H9 (cell line): ENCODE results near the gene SLC44A2. TPM values are rescaled to one million over a fixed set of nuclear protein-coding genes. Genes with fewer than 3 reads are reported as not detected.

Experiments used
- DNase-seq: peaks from one replicate; pipeline ENCODE4 v3.0.0-alpha.2; 2017
- H2AFZ ChIP-seq: one replicate; pipeline ENCODE4 v1.6.1; 2013; ENCODE audit warnings: mild to moderate bottlenecking, low read length, control low read depth, moderate library complexity
- H2AK5ac ChIP-seq: 2 replicates; pipeline ENCODE4 v1.6.1; 2013; ENCODE audit warnings: low read length, control low read depth, mixed read lengths; ENCODE audit not compliant: insufficient read length
- H2BK120ac ChIP-seq: one replicate; pipeline ENCODE4 v1.6.1; 2013; ENCODE audit warnings: low read depth, mild to moderate bottlenecking, low read length, control low read depth, inconsistent platforms; ENCODE audit not compliant: poor library complexity, severe bottlenecking
- H2BK12ac ChIP-seq: 2 replicates; pipeline ENCODE4 v1.6.1; 2013; ENCODE audit warnings: low read length, control low read depth, mixed read lengths, low read depth; ENCODE audit not compliant: insufficient read length
- H2BK15ac ChIP-seq: 2 replicates; pipeline ENCODE4 v1.6.1; 2013; ENCODE audit warnings: low read depth, low read length, control low read depth
- H2BK20ac ChIP-seq: one replicate; pipeline ENCODE4 v1.6.1; 2013; ENCODE audit warnings: low read depth, mild to moderate bottlenecking, low read length, control low read depth, inconsistent platforms; ENCODE audit not compliant: poor library complexity, severe bottlenecking
- H2BK5ac ChIP-seq: 2 replicates; pipeline ENCODE4 v1.6.1; 2013; ENCODE audit warnings: low read length, control low read depth, mixed read lengths; ENCODE audit not compliant: insufficient read length
- H3K14ac ChIP-seq: 2 replicates; pipeline ENCODE4 v1.6.1; 2013; ENCODE audit warnings: low read length, control low read depth; ENCODE audit not compliant: insufficient read depth
- H3K18ac ChIP-seq: 2 replicates; pipeline ENCODE4 v1.6.1; 2013; ENCODE audit warnings: low read depth, mild to moderate bottlenecking, mixed read lengths, low read length, control low read depth; ENCODE audit not compliant: insufficient read length
- H3K23ac ChIP-seq: 2 replicates; pipeline ENCODE4 v1.6.1; 2013; ENCODE audit warnings: low read length, control low read depth, mixed read lengths, low read depth; ENCODE audit not compliant: insufficient read length
- H3K23me2 ChIP-seq: 2 replicates; pipeline ENCODE4 v1.6.1; 2013; ENCODE audit warnings: low read depth, mild to moderate bottlenecking, mixed read lengths, low read length, control low read depth; ENCODE audit not compliant: insufficient read length, poor library complexity, severe bottlenecking
- H3K27ac ChIP-seq: 2 replicates; pipeline ENCODE4 v1.5.1; 2013; ENCODE audit warnings: low read length, control low read depth, mixed read lengths, low read depth; ENCODE audit not compliant: insufficient read length
- H3K27me3 ChIP-seq: 2 replicates; pipeline ENCODE4 v1.6.1; 2013; ENCODE audit warnings: low read length, control low read depth, inconsistent platforms; ENCODE audit not compliant: insufficient read depth
- H3K4ac ChIP-seq: 2 replicates; pipeline ENCODE4 v1.6.1; 2013; ENCODE audit warnings: low read depth, mild to moderate bottlenecking, control low read depth, inconsistent platforms, low read length, moderate library complexity
- H3K4me1 ChIP-seq: 2 replicates; pipeline ENCODE4 v1.6.1; 2013; ENCODE audit warnings: low read length, control low read depth, inconsistent platforms; ENCODE audit not compliant: insufficient read depth
- H3K4me2 ChIP-seq: 2 replicates; pipeline ENCODE4 v1.6.1; 2013; ENCODE audit warnings: low read length, control low read depth, mixed read lengths; ENCODE audit not compliant: insufficient read length, insufficient read depth
- H3K56ac ChIP-seq: 2 replicates; pipeline ENCODE4 v1.6.1; 2013; ENCODE audit warnings: low read depth, mild to moderate bottlenecking, mixed read lengths, low read length, control low read depth; ENCODE audit not compliant: insufficient read length
- H3K79me1 ChIP-seq: 2 replicates; pipeline ENCODE4 v1.6.1; 2013; ENCODE audit warnings: low read depth, mild to moderate bottlenecking, moderate library complexity, low read length, control low read depth, inconsistent platforms; ENCODE audit not compliant: insufficient read depth, poor library complexity, severe bottlenecking
- H3K79me2 ChIP-seq: 2 replicates; pipeline ENCODE4 v1.6.1; 2013; ENCODE audit warnings: low read length, control low read depth, inconsistent platforms; ENCODE audit not compliant: insufficient read depth
- H3K9ac ChIP-seq: 2 replicates; pipeline ENCODE4 v1.6.1; 2013; ENCODE audit warnings: low read length, control low read depth, mixed read lengths; ENCODE audit not compliant: insufficient read length; ENCODE audit errors: extremely low read depth
- H3K9me3 ChIP-seq: one replicate; pipeline ENCODE4 v1.6.1; 2013; ENCODE audit warnings: low read depth, low read length, inconsistent platforms; ENCODE audit not compliant: control insufficient read depth
- H3T11ph ChIP-seq: one replicate; pipeline ENCODE4 v1.6.1; 2013; ENCODE audit warnings: mild to moderate bottlenecking, low read length, control low read depth, inconsistent platforms
- H4K20me1 ChIP-seq: one replicate; pipeline ENCODE4 v1.6.1; 2013; ENCODE audit not compliant: control insufficient read depth, insufficient read length, insufficient read depth
- H4K5ac ChIP-seq: 2 replicates; pipeline ENCODE4 v1.6.1; 2013; ENCODE audit warnings: low read depth, mild to moderate bottlenecking, mixed read lengths, low read length, control low read depth; ENCODE audit not compliant: insufficient read length
- H4K8ac ChIP-seq: replicated peaks from 2 replicates; pipeline ENCODE4 v1.6.1; 2013; ENCODE audit warnings: low read length, control low read depth, mixed read lengths, low read depth; ENCODE audit not compliant: insufficient read length
- H4K91ac ChIP-seq: 2 replicates; pipeline ENCODE4 v1.6.1; 2013; ENCODE audit warnings: low read depth, mild to moderate bottlenecking, moderate library complexity, mixed read lengths, low read length, control low read depth; ENCODE audit not compliant: insufficient read length
- H3K27ac Mint-ChIP-seq, 3 experiments: 2 replicates in 2 of 3; 3 replicates in 1 of 3; pipeline ENCODE4 v1.8.0; 2020 to 2021; ENCODE audit warnings: mixed read lengths in 3 of 3, mild to moderate bottlenecking in 1 of 3, moderate library complexity in 1 of 3
- H3K27me3 Mint-ChIP-seq: 2 replicates; pipeline ENCODE4 v1.8.0; 2021; ENCODE audit warnings: low read depth, mild to moderate bottlenecking, moderate library complexity, mixed read lengths
- H3K36me3 Mint-ChIP-seq, 3 experiments: 2 replicates in 2 of 3; 3 replicates in 1 of 3; pipeline ENCODE4 v1.8.0; 2020 to 2021; ENCODE audit warnings: low read depth in 3 of 3, mixed read lengths in 3 of 3; ENCODE audit not compliant: insufficient read depth in 1 of 3
- H3K4me1 Mint-ChIP-seq, 2 experiments: 2 replicates each; pipeline ENCODE4 v1.8.0; 2020; ENCODE audit warnings: mixed read lengths in 2 of 2
- H3K4me3 Mint-ChIP-seq, 2 experiments: 2 replicates in 1 of 2; 3 replicates in 1 of 2; pipeline ENCODE4 v1.8.0; 2020 to 2021; ENCODE audit warnings: mild to moderate bottlenecking in 2 of 2, mixed read lengths in 2 of 2, moderate library complexity in 1 of 2
- H3K9me3 Mint-ChIP-seq, 2 experiments: 2 replicates in 1 of 2; 3 replicates in 1 of 2; pipeline ENCODE4 v1.8.0; 2020; ENCODE audit warnings: mild to moderate bottlenecking in 2 of 2, mixed read lengths in 2 of 2, moderate library complexity in 1 of 2
- CTCF ChIP-seq: fragments of 200-600 bp; sonication (generic); conservative IDR thresholded peaks from 3 replicates; pipeline ENCODE4 v1.8.0; 2021; ENCODE audit warnings: antibody characterized with exemption, mild to moderate bottlenecking
- WGBS: extraction: QIAGEN DNeasy Blood & Tissue Kit; methylation state at CpG from one replicate; pipeline ENCODE4 v1.1.7; 2013; ENCODE audit warnings: missing lambda C conversion rate, low lambda C conversion rate, mixed read lengths; ENCODE audit not compliant: insufficient read length; ENCODE audit errors: extremely low coverage; 5-methylcytosine and 5-hydroxymethylcytosine counted together
- long read RNA-seq: library from polyadenylated mRNA; unstranded; transcript quantifications from one replicate; pipeline ENCODE4 v2.0.0, GENCODE V29; 2020
- total RNA-seq: library from RNA; stranded (reverse); gene quantifications from 2 replicates; pipeline ENCODE4 v1.2.1, GENCODE V29; 2021

Gene SLC44A2
- total RNA-seq: 111 and 121 TPM in 2 replicates
- long read RNA-seq, transcript SLC44A2-202 (22 exons, 3,301 nt): major isoform, 160 of 422 reads
- long read RNA-seq, transcript SLC44A2-201 (22 exons, 3,671 nt): minor isoform, 96 of 422 reads
- long read RNA-seq, transcript SLC44A2-203 (22 exons, 3,784 nt): minor isoform, 18 of 422 reads
- long read RNA-seq, transcript SLC44A2-210 (8 exons, 2,577 nt): minor isoform, 7 of 422 reads
- long read RNA-seq, partial matches to known transcripts: 50 of 422 reads
- long read RNA-seq, other reads (novel, unspliced or antisense): 90 of 422 reads

GRCh38 chr19:10625003-10625761 is at the start of gene SLC44A2:
TSS of gene SLC44A2 (plus strand) at chr19:10625553. CDS start at chr19:10625634, 81 bp downstream.
- H3K23ac ChIP-seq: no peak within 1 kb of the TSS
- H3K27ac Mint-ChIP-seq: peak within 1 kb of the TSS; percentile 92 to 96 (median 93)
- H3K79me2 ChIP-seq: no peaks in the 10 kb centered on the region
- H2AFZ ChIP-seq: peak within 1 kb of the TSS; percentile 60
- H3K9me3 ChIP-seq: no peaks in the 10 kb centered on the region
- H3K27me3 Mint-ChIP-seq: no peaks in the 10 kb centered on the region
- peaks cover 4% of the 10 kb centered on the region; the same call in 1 of the 2 replicates for H3K4me1 ChIP-seq
- H2AK5ac ChIP-seq: no peak within 1 kb of the TSS
- H3K4ac ChIP-seq: peak within 1 kb of the TSS; percentile 16; the same call in 1 of the 2 replicates
- H3K4me1 Mint-ChIP-seq: peaks cover 11 to 13% of the 10 kb centered on the region in 2 experiments
- no peak for TF ChIP-seq CTCF
- peak within 1 kb of the TSS; percentile 86 for H3K9ac ChIP-seq
- peaks cover 3% of the 10 kb centered on the region for H3K79me1 ChIP-seq
- DNase-seq: peak; percentile 87
- peak within 1 kb of the TSS; percentile 57 for H3K27ac ChIP-seq
- H4K5ac ChIP-seq: peak within 1 kb of the TSS; percentile 68
- H2BK5ac ChIP-seq: no peak within 1 kb of the TSS
- H3K9me3 Mint-ChIP-seq: no peaks in the 10 kb centered on the region
- peak within 1 kb of the TSS; percentile 91 for H3K18ac ChIP-seq
- peak within 1 kb of the TSS; percentile 43 for H3K56ac ChIP-seq
- peaks cover 6 to 20% (median 20%) of the 10 kb centered on the region in 3 experiments; a peak in 6 of 7 replicates for H3K36me3 Mint-ChIP-seq
- no peak within 1 kb of the TSS for H2BK15ac ChIP-seq
- H2BK20ac ChIP-seq: no peak within 1 kb of the TSS
- no peak within 1 kb of the TSS for H2BK120ac ChIP-seq
- H3K27me3 ChIP-seq: no peaks in the 10 kb centered on the region
- peaks cover 10% of the 10 kb centered on the region for H3K23me2 ChIP-seq
- peak within 1 kb of the TSS; percentile 82 to 88 for H3K4me3 Mint-ChIP-seq
- WGBS: no CpG with 5 or more reads among the region's 53 CpGs
- no peaks in the 10 kb centered on the region for H4K20me1 ChIP-seq
- H2BK12ac ChIP-seq: peak within 1 kb of the TSS; percentile 80
- H3K14ac ChIP-seq: peak within 1 kb of the TSS; percentile 93
- H3T11ph ChIP-seq: no peak within 1 kb of the TSS
- peak within 1 kb of the TSS; percentile 89 for H3K4me2 ChIP-seq
- H4K91ac ChIP-seq: peak within 1 kb of the TSS; percentile 55
- no peak within 1 kb of the TSS for H4K8ac ChIP-seq
